OCI-LY7 (cell line): ENCODE results near the gene PTGER2. TPM values are rescaled to one million over a fixed set of nuclear protein-coding genes. Genes with fewer than 3 reads are reported as not detected.

ENCODE experiments used
- BruUV-seq: library from RNA; stranded (reverse); fragments of 400-500 nt; replicated peaks from 2 replicates; lab custom pipeline; 2021; lab: Mats Ljungman, UMichigan
- CTCF ChIA-PET: fragments of 300-600 bp; sonication (Branson Sonifier 250); formaldehyde crosslinking; loops from one replicate; lab custom pipeline; 2022; ENCODE audit warnings: antibody characterized with exemption; ENCODE audit not compliant: unreplicated experiment; lab: Charles Lee
- POLR2A ChIA-PET: fragments of 300-600 bp; sonication (Branson Sonifier 250); formaldehyde crosslinking; loops from one replicate; lab custom pipeline; 2022; ENCODE audit warnings: antibody characterized with exemption; lab: Charles Lee
- DNase-seq: peaks from one replicate; pipeline ENCODE4 v3.0.0-alpha.2; 2015; ENCODE audit warnings: low spot score
- H2AFZ ChIP-seq: fragments of 200-600 bp; sonication (generic), shearing (Covaris generic); 2 replicates; pipeline ENCODE4 v1.6.1; 2014; ENCODE audit warnings: mild to moderate bottlenecking, antibody characterized with exemption, low read length, moderate library complexity
- H3K27ac ChIP-seq: fragments of 200-600 bp; sonication (generic); 2 replicates; pipeline ENCODE4 v1.5.1; 2014; ENCODE audit warnings: mixed run types, low read depth, mild to moderate bottlenecking, moderate library complexity, low read length, inconsistent platforms; ENCODE audit not compliant: poor library complexity, severe bottlenecking
- H3K36me3 ChIP-seq: fragments of 200-600 bp; sonication (generic); 2 replicates; pipeline ENCODE4 v1.6.1; 2014; ENCODE audit warnings: mild to moderate bottlenecking, antibody characterized with exemption, low read length, moderate library complexity, mixed read lengths; ENCODE audit not compliant: insufficient read depth
- H3K4me1 ChIP-seq: fragments of 200-600 bp; sonication (generic); 2 replicates; pipeline ENCODE4 v1.5.1; 2014; ENCODE audit warnings: mild to moderate bottlenecking, low read length; ENCODE audit not compliant: insufficient read depth, poor library complexity, severe bottlenecking
- H3K4me2 ChIP-seq: fragments of 200-600 bp; sonication (generic); 2 replicates; pipeline ENCODE4 v1.6.1; 2014; ENCODE audit warnings: mild to moderate bottlenecking, low read length
- H3K4me3 ChIP-seq: fragments of 200-600 bp; sonication (generic); 2 replicates; pipeline ENCODE4 v1.5.1; 2014; ENCODE audit warnings: mild to moderate bottlenecking, low read depth, low read length; ENCODE audit not compliant: poor library complexity, severe bottlenecking
- H3K79me2 ChIP-seq: fragments of 200-600 bp; sonication (generic); 2 replicates; pipeline ENCODE4 v1.6.1; 2016; ENCODE audit warnings: low read depth, mild to moderate bottlenecking, low read length, moderate library complexity, mixed read lengths; ENCODE audit not compliant: insufficient read depth
- H3K9me2 ChIP-seq: fragments of 200-600 bp; sonication (generic); 2 replicates; pipeline ENCODE4 v1.6.1; 2016; ENCODE audit warnings: mild to moderate bottlenecking, low read length, mixed read lengths; ENCODE audit not compliant: insufficient read depth
- H3K9me3 ChIP-seq: fragments of 200-600 bp; sonication (generic); 2 replicates; pipeline ENCODE4 v1.6.1; 2014; ENCODE audit warnings: mild to moderate bottlenecking, mixed run types, low read length, mixed read lengths
- H4K20me1 ChIP-seq: fragments of 200-600 bp; sonication (generic); 2 replicates; pipeline ENCODE4 v1.6.1; 2014; ENCODE audit warnings: mild to moderate bottlenecking, antibody characterized with exemption, low read length, moderate library complexity, mixed read lengths; ENCODE audit not compliant: insufficient read depth
- EZH2phosphoT487 ChIP-seq: fragments of 200-600 bp; sonication (generic); IDR thresholded peaks from 2 replicates; pipeline ENCODE4 v1.6.1; 2018; ENCODE audit warnings: low read depth, borderline replicate concordance, mild to moderate bottlenecking, mixed run types, antibody characterized with exemption, low read length, moderate library complexity, mixed read lengths
- intact Hi-C: fragments of 100-400 bp; cut with micrococcal nuclease; formaldehyde crosslinking; loops from one replicate; pipeline ENCODE4 v1.10.0; 2022; ENCODE audit not compliant: unreplicated experiment
- total RNA-seq, 2 experiments: library from RNA; depleted of rRNA in 1 of 2; stranded (reverse); fragments of >200 nt in 1 of 2; shearing (Covaris generic) in 1 of 2; gene quantifications; 2 replicates each; pipeline ENCODE4 v1.2.3, GENCODE V29; 2014 to 2022
- TF ChIP-seq, protein P1 (sequence below): fragments of 200-600 bp; sonication (generic); conservative IDR thresholded peaks from 2 replicates; pipeline ENCODE4 v1.5.1; 2014; ENCODE audit warnings: mild to moderate bottlenecking, antibody characterized with exemption, low read length, moderate library complexity, mixed read lengths

PTGER2 gene
- total RNA-seq, 2 experiments from 2014 or later: not detected

GRCh38 chr14:52314595-52315354 lies 663 bp downstream of the PTGER2 start:
- Histone ChIP-seq H3K4me2 (no peak overlapping the region), H4K20me1 (no peaks in the 10 kb centered on the region), H3K79me2 (no peaks in the 10 kb centered on the region), H2AFZ (no peak overlapping the region), H3K27ac (no peak overlapping the region), H3K4me3 (no peak overlapping the region), H3K4me1 (peaks cover 5% of the 10 kb centered on the region), H3K9me2 (no peaks in the 10 kb centered on the region), H3K9me3 (no peaks in the 10 kb centered on the region), H3K36me3 (no peaks in the 10 kb centered on the region)
- CTCF ChIA-PET: no interaction called here
- TF ChIP-seq, protein P1, sequence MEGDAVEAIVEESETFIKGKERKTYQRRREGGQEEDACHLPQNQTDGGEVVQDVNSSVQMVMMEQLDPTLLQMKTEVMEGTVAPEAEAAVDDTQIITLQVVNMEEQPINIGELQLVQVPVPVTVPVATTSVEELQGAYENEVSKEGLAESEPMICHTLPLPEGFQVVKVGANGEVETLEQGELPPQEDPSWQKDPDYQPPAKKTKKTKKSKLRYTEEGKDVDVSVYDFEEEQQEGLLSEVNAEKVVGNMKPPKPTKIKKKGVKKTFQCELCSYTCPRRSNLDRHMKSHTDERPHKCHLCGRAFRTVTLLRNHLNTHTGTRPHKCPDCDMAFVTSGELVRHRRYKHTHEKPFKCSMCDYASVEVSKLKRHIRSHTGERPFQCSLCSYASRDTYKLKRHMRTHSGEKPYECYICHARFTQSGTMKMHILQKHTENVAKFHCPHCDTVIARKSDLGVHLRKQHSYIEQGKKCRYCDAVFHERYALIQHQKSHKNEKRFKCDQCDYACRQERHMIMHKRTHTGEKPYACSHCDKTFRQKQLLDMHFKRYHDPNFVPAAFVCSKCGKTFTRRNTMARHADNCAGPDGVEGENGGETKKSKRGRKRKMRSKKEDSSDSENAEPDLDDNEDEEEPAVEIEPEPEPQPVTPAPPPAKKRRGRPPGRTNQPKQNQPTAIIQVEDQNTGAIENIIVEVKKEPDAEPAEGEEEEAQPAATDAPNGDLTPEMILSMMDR: no peak
- TF ChIP-seq EZH2phosphoT487: no peak
- BruUV-seq: no TSS peak
- intact Hi-C loops: no loop called here
- POLR2A ChIA-PET: no interaction called here
- DNase-seq: no peak

DNA sequence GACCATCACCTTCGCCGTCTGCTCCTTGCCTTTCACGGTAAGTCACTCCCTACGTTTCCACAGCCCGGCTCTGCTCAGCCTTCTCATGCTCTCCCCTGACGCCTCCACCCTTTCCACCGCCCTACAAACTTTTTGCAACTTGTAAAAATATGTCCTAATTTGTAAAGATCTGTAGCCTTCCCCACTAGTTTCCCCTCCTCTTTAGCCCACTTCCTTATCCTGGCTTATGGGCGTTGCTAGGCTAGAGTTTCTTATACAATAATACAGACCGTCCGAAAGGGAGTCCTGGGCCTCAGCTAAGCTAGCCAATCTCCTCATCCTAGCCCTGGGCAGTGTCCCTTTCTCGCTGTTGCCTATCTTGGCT lies 1.2 kb downstream of the PTGER2 start:
- Histone ChIP-seq H3K4me1 (peaks cover 5% of the 10 kb centered on the region), H3K27ac (no peak overlapping the region), H3K36me3 (no peaks in the 10 kb centered on the region), H3K9me3 (no peaks in the 10 kb centered on the region), H3K9me2 (no peaks in the 10 kb centered on the region), H3K79me2 (no peaks in the 10 kb centered on the region), H3K4me2 (no peak overlapping the region), H3K4me3 (no peak overlapping the region), H4K20me1 (no peaks in the 10 kb centered on the region), H2AFZ (no peak overlapping the region)
- BruUV-seq: no TSS peak
- DNase-seq: no peak
- CTCF ChIA-PET: no interaction called here
- TF ChIP-seq, protein P1: no peak
- no peak for TF ChIP-seq EZH2phosphoT487
- POLR2A ChIA-PET: no interaction called here
- intact Hi-C loops: no loop called here

- Histone ChIP-seq H3K27ac (no peak overlapping the region), H3K4me3 (no peak overlapping the region), H3K4me2 (no peak overlapping the region), H3K36me3 (no peaks in the 10 kb centered on the region), H3K79me2 (no peaks in the 10 kb centered on the region), H3K9me2 (no peaks in the 10 kb centered on the region), H3K4me1 (no peaks in the 10 kb centered on the region), H3K9me3 (peaks cover 8% of the 10 kb centered on the region; the same call in 1 of the 2 replicates), H4K20me1 (no peaks in the 10 kb centered on the region), H2AFZ (no peak overlapping the region)
- ChIA-PET CTCF (no interaction called here), POLR2A (interaction anchor here (0.5 to 1.3 kb wide), 4 partner anchors 8 to 437 kb away, joined by 3 to 4 read pairs (median 4); no protein-coding TSS in a partner anchor)
- TF ChIP-seq, protein P1: no peak
- TF ChIP-seq EZH2phosphoT487: no peak
- intact Hi-C loops: no loop called here
- DNase-seq: no peak
- no TSS peak for BruUV-seq
These were observed 4.0 kb downstream of the PTGER2 start for GRCh38 chr14:52318062-52318461.
